KG1 (cell line): ENCODE measurements around the gene MYO5B.

Source experiments
- DNase-seq: peaks from one replicate; lab custom pipeline; 2025; lab: John Stamatoyannopoulos, UW

Gene MYO5B

GRCh38 chr18:50071397-50071796 lies 123.5 kb downstream of the MYO5B start:
- DNase-seq, result no peak

DNA sequence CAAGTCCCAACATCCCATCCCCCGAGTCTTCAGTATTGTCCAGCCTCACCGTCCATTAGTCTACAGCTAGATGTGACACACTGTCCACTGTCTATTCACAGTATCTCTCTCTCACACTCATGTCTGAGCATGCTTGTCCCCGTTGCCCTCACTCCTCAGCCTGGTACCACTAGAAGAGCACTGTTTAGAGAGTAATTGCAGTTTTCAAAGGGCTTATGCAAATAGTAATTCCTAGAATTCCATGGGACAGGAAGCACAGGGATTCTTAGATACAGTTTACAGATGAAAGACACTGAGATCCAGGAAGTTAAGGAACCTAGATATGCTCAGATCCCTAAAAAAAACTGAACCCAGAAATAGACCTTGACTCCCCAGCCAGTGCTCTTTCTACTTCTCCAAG lies 125.5 kb downstream of the MYO5B start:
- no peak for DNase-seq

DNA sequence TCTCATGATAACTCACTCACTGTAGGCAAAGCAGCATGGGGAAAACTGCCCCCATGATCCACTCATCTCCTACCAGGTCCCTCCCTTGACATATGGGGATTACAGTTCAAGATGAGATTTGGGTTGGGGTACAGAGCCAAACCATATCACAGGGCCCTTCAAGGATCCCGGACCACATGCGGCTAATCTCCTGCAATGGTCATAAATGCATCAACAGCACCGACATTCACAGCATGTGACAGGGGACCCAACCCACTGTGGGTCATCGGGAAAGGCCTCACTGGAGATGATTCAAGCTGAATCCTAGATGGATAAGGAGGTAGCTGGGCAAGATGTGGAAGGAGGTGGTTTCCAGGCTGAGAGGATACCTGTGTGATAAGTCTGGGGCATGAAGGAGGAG lies 129.4 kb downstream of the MYO5B start:
- no peak for DNase-seq

DNA sequence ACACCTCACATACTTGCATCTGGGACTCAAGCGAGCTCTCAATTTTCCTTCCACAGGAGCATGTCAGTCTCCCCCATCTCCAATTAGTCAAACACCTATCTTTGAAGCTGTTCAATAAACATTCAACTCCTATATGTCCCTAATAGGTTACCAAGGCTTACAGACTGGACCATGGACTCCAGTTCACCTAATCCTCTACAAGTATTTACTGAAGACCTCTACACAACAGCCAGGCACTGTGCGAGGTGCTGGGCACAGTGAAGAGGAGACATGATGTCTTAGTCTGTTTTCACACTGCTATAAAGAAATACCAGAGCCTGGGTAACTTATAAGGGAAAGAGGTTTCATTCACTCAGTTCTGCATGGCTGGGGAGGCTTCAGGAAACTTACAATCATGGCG lies 129.9 kb downstream of the MYO5B start:
- no peak for DNase-seq

- no peak for DNase-seq
These were observed 132.9 kb downstream of the MYO5B start for GRCh38 chr18:50061876-50062517.

DNA sequence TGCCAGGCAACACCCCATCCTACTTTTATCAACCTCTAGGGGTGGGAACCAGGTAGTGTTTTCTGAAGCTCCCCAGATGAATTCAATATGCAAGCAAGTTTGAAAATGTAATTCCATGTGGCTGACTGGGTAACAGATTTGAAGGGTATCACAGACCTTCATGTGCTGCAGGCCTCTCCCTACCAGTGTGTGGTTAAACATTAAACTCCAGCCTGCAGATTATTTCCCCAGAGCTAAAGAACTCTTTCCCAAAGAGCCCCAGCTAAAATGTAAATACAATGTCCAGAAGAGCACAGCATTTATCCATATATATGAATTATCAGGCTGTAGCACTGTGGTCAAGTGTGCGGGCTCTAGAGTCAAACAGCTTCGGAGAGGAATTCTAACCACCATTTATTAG lies 134.1 kb downstream of the MYO5B start:
- DNase-seq, result no peak

- no peak for DNase-seq
These were observed 136.2 kb downstream of the MYO5B start for GRCh38 chr18:50058731-50059130.

DNA sequence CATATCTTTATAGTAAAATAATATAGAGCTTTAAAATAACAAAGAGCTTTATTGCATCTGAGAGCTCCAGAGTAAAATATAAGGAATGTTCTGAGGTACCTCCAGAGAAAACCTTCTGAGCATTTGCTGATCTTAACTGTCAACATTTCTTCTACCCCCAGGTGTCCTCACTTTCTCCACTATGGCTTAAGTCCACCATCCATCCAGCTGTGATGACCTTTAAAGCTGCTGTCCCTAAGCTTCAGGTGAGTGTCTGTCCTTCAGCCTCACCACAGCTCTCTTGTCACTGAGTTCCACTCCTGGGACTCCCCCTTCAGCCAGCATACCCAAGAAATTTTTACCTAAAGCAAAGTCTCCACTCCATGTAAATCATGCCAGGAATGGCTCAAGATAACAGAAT lies 137.9 kb downstream of the MYO5B start:
- DNase-seq, result no peak

DNA sequence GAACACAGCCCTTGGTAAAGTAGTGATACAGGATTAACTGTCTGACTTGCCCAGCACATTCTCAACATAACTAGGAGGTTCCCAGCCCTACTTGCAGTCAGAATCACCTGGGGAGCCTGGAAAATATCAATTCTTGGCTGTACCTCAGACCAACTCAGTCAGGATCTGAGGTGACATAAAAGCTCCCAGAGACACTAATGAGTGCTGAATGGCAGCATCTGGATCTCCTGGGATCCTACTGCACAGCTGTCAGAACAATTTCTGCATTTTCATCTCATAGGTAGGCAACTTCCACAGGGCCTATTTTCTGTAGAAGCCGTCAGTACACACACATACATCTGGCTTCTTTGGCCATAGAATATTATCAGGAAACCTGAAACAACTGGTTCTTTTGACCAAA lies 138.8 kb downstream of the MYO5B start:
- no peak for DNase-seq

DNA sequence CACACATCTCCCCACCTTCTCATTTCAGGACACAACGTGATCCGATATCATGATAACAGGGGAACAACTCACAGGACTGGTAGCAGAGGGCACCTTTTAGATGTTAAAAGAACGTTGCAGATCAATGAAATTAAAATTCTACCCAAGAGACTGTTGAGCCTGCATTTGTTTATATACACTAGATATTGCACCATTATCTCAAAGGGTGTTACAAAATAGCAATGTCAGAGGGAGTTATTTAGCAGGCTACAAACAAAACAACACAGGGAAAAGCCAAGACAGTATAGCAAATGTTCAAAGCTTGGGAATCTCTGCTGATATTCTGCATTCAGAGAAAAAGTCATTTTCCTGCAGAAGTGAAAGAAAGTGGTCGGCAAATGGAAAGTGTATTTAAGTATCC lies 139.5 kb downstream of the MYO5B start:
- DNase-seq, result no peak

- DNase-seq, result no peak
These were observed 141.8 kb downstream of the MYO5B start for GRCh38 chr18:50053111-50053510.

DNA sequence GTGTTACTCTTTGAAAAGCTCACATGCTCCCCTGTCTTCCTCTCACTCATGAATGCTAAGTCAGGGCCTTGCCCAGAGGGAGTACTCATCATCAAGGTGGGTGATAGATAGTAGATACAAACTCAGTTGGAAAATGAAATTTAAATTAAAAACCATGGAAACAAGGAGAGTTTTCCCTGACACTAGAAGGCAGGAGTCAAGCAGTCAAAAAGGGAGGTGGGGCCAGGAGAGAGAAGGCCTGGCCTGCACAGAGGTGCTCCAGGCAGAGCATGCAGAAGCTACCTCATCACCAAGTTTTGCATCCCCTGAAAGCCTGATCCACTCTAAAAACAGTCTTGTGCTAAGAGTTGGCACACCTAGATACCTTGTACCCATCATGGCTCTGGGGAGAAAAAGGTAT lies 143.7 kb downstream of the MYO5B start:
- no peak for DNase-seq

GRCh38 chr18:50045126-50045525 lies 149.8 kb downstream of the MYO5B start:
- DNase-seq, result no peak

DNA sequence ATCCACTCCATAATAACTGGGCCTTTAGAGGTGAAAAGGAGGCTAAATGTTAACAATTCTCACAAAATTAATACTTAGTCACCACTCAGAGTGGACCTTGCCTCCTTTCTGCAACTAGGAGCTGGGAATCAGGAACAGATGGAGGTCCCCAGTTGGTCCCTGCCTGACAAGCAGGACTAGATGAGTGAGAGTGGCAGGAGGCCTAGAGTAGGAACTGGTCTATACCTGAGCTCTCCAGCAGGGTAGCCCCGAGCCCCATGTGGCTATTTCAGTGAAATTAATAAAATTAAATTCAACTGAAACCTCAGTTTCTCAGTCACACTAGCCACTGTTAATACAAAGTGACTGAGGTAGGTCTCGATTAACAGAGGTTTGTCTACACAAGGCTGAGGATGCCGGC lies 150.5 kb downstream of the MYO5B start:
- DNase-seq, result no peak

DNA sequence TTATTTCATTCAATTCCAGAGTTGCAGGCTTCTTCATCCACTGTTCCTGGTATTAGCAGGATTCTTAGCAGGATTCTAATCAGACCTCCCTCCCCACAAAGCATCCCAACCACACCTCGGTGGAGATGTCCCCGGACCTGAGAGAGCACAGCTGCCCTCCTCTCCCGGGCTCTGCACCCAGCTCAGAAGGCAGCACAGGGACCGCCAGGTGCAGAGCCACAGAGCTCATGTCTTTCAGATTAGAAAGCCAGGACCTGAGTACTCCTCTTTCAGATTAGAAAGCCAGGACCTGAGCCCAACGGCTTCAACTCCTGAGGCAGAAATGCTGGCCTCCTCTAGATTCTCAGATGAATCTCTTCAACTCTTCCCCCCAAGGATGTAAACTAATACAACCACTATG lies 152.3 kb downstream of the MYO5B start:
- no peak for DNase-seq

DNA sequence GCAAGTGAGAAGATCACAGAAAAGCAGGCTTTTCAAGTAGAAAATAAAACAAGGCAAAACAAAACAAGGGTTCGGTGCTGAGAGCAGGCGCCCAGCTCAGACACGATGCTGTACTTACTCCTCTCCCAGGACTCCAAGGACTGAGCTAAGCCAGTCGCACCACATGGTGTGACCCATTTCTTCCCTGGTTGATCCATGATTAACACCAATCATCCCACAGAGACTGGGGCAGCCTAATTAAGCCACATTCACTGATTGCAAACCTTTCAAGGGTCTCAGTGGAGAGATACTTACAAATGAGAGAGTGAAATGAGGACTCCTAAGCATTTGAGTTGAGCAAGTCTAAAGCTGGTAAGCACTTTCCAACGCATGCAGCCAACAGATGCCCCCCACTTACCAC lies 155.2 kb downstream of the MYO5B start:
- no peak for DNase-seq

GRCh38 chr18:50038448-50038847 lies 156.5 kb downstream of the MYO5B start:
- DNase-seq, result no peak

DNA sequence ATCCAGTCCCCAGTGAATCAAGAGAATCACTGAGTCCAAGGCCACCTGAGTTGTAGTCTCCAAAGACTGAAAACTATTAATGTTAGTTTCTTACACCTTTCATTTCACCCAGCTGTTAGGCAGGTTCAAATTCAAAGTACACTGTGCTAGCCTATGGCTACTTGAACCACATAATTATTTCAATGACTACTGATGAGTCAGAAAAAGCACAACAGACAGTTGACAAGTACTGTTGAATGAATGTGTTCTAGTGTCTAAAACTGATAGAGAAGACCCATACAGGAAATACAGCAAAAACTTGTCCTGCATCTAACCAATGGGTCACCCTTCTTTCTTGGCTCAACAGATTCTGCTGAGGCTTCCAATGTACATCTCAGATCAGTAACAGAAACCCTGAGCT lies 160.9 kb downstream of the MYO5B start:
- DNase-seq, result no peak

- DNase-seq, result no peak
These were observed 161.9 kb downstream of the MYO5B start for GRCh38 chr18:50033004-50033403.

DNA sequence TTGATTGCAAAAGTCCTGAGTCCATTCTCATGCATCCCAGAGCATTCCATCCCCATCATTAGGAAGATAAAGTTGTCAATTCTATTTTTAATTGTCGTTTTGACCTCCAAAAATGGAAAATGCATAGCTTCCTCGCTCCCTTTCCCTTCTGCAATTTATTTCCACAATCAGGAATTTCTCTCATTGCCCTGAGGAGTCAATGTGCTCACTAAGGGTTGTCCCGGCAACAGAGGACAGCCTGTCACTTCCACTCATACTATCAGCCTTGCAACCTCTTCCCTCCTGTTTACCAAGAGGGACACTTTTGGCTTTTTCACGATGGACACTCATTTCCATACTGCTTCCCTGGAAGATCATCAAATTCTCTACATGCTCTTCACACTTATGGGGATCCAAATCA lies 164.8 kb downstream of the MYO5B start:
- no peak for DNase-seq

GRCh38 chr18:50027996-50028395 lies 167.0 kb downstream of the MYO5B start:
- no peak for DNase-seq

GRCh38 chr18:50024466-50024865 lies 170.5 kb downstream of the MYO5B start:
- DNase-seq, result no peak

- no peak for DNase-seq
These were observed 172.0 kb downstream of the MYO5B start for GRCh38 chr18:50022985-50023384.

GRCh38 chr18:50014606-50015005 lies 180.3 kb downstream of the MYO5B start:
- no peak for DNase-seq
